Heart left ventricle (tissue), 13 donors: Measurements from ENCODE around the gene ATP11B.

Experiments used
- POLR2A ChIP-seq, 2 donors: fragments of 450-650 bp; IDR thresholded peaks; one replicate each; pipeline ENCODE4 v1.6.1; 2017; ENCODE audit warnings: antibody characterized with exemption in 2 of 2, mild to moderate bottlenecking in 2 of 2, moderate library complexity in 2 of 2
- TF ChIP-seq, protein P1 (sequence below), 12 donors: fragments of 200-600 bp; sonication (generic) in 4 of 12; IDR thresholded peaks; one replicate each; pipeline versions ENCODE4 v1.5.0 to v1.8.0; 2018 to 2022; ENCODE audit warnings: antibody characterized with exemption in 12 of 12, mild to moderate bottlenecking in 5 of 12
- donor health status: ischemic (EF 13 %, LVEDD 7.1; RV severe dilation, severe dysfunction).
- donor health status: DM: no; HTN: yes; CAD: no.
- donor health status: DM: no; HTN: no; CAD: no.
- donor health status: ischemic (EF 25% LVEDD 6.9; RV normal size, moderate dysfunction).
- donor health status: ischemic (EF 25% LVEDD 5.7; RV mildly dilated, moderate dysfunction).
- donor health status: ischemic (EF 35%, LVEDD 5.7; RV mildly dilated, moderate dysfunction).
- donor health status: nonischemic (EF 11% LVEDD 7.7; RV severe dilation, severe dysfunction).
- donor health status: DM: yes; HTN: yes; CAD: no.
- donor health status: PGD.
- donor health status: ischemic (EF 29% LVEDD 5.4; RV normal size, mild dysfunction).
- donor health status: nonischemic (EF 23%, LVEDD 6.1; RV moderate dilation, normal function).

DNA sequence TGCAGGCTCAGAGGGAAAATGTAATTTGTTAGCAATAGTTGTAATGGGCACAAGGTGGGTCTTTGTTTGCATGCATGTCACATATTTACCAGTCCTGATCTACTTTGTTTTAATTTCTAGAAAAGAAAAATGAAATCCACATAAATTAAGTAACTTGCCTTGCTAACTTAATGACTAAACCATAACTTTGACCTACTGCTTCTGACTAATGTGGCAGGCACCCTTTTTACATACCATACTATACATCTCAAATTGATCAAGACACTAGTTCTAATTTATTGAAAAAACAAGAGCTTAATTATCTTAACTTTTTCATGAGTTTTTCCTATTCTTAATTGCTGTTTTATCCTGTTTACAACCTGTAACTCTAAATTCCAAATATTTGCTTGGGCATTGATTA lies 93.2 kb downstream of the ATP11B start:
- TF ChIP-seq, protein P1, sequence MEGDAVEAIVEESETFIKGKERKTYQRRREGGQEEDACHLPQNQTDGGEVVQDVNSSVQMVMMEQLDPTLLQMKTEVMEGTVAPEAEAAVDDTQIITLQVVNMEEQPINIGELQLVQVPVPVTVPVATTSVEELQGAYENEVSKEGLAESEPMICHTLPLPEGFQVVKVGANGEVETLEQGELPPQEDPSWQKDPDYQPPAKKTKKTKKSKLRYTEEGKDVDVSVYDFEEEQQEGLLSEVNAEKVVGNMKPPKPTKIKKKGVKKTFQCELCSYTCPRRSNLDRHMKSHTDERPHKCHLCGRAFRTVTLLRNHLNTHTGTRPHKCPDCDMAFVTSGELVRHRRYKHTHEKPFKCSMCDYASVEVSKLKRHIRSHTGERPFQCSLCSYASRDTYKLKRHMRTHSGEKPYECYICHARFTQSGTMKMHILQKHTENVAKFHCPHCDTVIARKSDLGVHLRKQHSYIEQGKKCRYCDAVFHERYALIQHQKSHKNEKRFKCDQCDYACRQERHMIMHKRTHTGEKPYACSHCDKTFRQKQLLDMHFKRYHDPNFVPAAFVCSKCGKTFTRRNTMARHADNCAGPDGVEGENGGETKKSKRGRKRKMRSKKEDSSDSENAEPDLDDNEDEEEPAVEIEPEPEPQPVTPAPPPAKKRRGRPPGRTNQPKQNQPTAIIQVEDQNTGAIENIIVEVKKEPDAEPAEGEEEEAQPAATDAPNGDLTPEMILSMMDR (IDR thresholded peaks at IDR 0.05), result no peak
- no peak for TF ChIP-seq POLR2A (IDR thresholded peaks at IDR 0.05)
